Ishikawa (cell line): ENCODE measurements around the gene OPCML.

Experiments
- CEBPB ChIP-seq: IDR thresholded peaks from 2 replicates; pipeline ENCODE4 v1.6.1; 2012
- CREB1 ChIP-seq: IDR thresholded peaks from 2 replicates; pipeline ENCODE4 v1.6.1; 2012; ENCODE audit warnings: low read depth
- EGR1 ChIP-seq: IDR thresholded peaks from 2 replicates; pipeline ENCODE4 v1.6.1; 2012
- EP300 ChIP-seq: IDR thresholded peaks from 2 replicates; pipeline ENCODE4 v1.6.1; 2012; ENCODE audit warnings: borderline replicate concordance
- FOXM1 ChIP-seq: IDR thresholded peaks from 2 replicates; pipeline ENCODE4 v1.6.1; 2012; ENCODE audit warnings: low read depth, borderline replicate concordance
- MAX ChIP-seq: IDR thresholded peaks from 2 replicates; pipeline ENCODE4 v1.6.1; 2012
- NFIC ChIP-seq: IDR thresholded peaks from 2 replicates; pipeline ENCODE4 v1.6.1; 2012
- RAD21 ChIP-seq: IDR thresholded peaks from 2 replicates; pipeline ENCODE4 v1.6.1; 2012; ENCODE audit warnings: low read depth
- TAF1 ChIP-seq: IDR thresholded peaks from 2 replicates; pipeline ENCODE4 v1.6.1; 2012; ENCODE audit warnings: low read depth, mild to moderate bottlenecking
- TCF12 ChIP-seq: IDR thresholded peaks from 2 replicates; pipeline ENCODE4 v1.6.1; 2012; ENCODE audit warnings: low read depth
- TEAD4 ChIP-seq: IDR thresholded peaks from 2 replicates; pipeline ENCODE4 v1.6.1; 2012
- YY1 ChIP-seq: IDR thresholded peaks from 2 replicates; pipeline ENCODE4 v1.6.1; 2012; ENCODE audit warnings: low read depth
- ZBTB7A ChIP-seq: IDR thresholded peaks from 2 replicates; pipeline ENCODE4 v1.6.1; 2012; ENCODE audit warnings: low read depth
- TF ChIP-seq, protein P1 (sequence below): IDR thresholded peaks from 2 replicates; pipeline ENCODE4 v1.6.1; 2012
- TF ChIP-seq, protein P2 (sequence below): IDR thresholded peaks from 2 replicates; pipeline ENCODE4 v1.6.1; 2012; ENCODE audit warnings: low read depth, mild to moderate bottlenecking

The OPCML gene

GRCh38 chr11:133122256-133122655, 410.0 kb downstream of the OPCML start:
- TF ChIP-seq CEBPB: no peak
- TF ChIP-seq TCF12: no peak
- no peak for TF ChIP-seq RAD21
- TF ChIP-seq TEAD4: no peak
- no peak for TF ChIP-seq MAX
- no peak for TF ChIP-seq YY1
- TF ChIP-seq EGR1: no peak
- TF ChIP-seq FOXM1: no peak
- TF ChIP-seq CREB1: no peak
- no peak for TF ChIP-seq TAF1
- TF ChIP-seq NFIC: no peak
- TF ChIP-seq EP300: no peak
- TF ChIP-seq, protein P1, sequence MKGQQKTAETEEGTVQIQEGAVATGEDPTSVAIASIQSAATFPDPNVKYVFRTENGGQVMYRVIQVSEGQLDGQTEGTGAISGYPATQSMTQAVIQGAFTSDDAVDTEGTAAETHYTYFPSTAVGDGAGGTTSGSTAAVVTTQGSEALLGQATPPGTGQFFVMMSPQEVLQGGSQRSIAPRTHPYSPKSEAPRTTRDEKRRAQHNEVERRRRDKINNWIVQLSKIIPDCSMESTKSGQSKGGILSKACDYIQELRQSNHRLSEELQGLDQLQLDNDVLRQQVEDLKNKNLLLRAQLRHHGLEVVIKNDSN: no peak
- TF ChIP-seq, protein P2, sequence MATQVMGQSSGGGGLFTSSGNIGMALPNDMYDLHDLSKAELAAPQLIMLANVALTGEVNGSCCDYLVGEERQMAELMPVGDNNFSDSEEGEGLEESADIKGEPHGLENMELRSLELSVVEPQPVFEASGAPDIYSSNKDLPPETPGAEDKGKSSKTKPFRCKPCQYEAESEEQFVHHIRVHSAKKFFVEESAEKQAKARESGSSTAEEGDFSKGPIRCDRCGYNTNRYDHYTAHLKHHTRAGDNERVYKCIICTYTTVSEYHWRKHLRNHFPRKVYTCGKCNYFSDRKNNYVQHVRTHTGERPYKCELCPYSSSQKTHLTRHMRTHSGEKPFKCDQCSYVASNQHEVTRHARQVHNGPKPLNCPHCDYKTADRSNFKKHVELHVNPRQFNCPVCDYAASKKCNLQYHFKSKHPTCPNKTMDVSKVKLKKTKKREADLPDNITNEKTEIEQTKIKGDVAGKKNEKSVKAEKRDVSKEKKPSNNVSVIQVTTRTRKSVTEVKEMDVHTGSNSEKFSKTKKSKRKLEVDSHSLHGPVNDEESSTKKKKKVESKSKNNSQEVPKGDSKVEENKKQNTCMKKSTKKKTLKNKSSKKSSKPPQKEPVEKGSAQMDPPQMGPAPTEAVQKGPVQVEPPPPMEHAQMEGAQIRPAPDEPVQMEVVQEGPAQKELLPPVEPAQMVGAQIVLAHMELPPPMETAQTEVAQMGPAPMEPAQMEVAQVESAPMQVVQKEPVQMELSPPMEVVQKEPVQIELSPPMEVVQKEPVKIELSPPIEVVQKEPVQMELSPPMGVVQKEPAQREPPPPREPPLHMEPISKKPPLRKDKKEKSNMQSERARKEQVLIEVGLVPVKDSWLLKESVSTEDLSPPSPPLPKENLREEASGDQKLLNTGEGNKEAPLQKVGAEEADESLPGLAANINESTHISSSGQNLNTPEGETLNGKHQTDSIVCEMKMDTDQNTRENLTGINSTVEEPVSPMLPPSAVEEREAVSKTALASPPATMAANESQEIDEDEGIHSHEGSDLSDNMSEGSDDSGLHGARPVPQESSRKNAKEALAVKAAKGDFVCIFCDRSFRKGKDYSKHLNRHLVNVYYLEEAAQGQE: no peak
- no peak for TF ChIP-seq ZBTB7A

GRCh38 chr11:133118563-133119268, 413.6 kb downstream of the OPCML start:
- TF ChIP-seq FOXM1 (no peak), MAX (no peak), TCF12 (no peak)

- no peak for TF ChIP-seq EGR1
- TF ChIP-seq, protein P2: no peak
- no peak for TF ChIP-seq MAX
- no peak for TF ChIP-seq TAF1
- TF ChIP-seq, protein P1: no peak
Measured at GRCh38 chr11:133115099-133115498, 417.2 kb downstream of the OPCML start.

GRCh38 chr11:133107763-133108162, 424.5 kb downstream of the OPCML start:
- no peak for TF ChIP-seq NFIC
- no peak for TF ChIP-seq CREB1
- TF ChIP-seq, protein P2: no peak
- no peak for TF ChIP-seq RAD21
- TF ChIP-seq TAF1: no peak
- TF ChIP-seq MAX: no peak
- TF ChIP-seq EP300: no peak
- TF ChIP-seq, protein P1: no peak
- TF ChIP-seq TEAD4: no peak
- no peak for TF ChIP-seq TCF12
- no peak for TF ChIP-seq CEBPB
- TF ChIP-seq YY1: no peak
- no peak for TF ChIP-seq ZBTB7A
- no peak for TF ChIP-seq FOXM1
- no peak for TF ChIP-seq EGR1
